ENCODE measurements around the gene CEP350.
"Not testable (repeated sequence)": the region's sequence is repeated elsewhere in the genome, so short reads cannot be mapped to it uniquely, and the experiment has no call there.

Gene CEP350

DNA sequence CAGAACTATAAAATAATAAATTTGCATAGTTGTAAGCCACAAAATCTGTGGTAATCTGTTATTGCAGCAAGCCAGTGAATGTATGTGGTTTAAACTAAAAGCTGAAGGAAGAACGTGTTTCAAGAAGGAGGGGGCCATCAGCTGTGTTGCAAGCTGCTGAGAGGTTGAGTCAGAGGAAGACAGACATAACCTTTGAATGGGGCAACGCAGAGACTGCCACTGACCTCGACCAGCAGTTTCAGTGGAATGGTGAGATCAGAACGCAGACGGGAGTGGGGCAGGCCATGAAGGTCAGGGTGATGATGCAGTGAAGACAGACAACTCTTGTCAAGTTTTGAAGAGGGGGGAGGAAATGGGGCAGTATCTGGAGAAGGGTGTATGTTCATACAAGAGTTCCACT is 176.9 kb downstream of the CEP350 start:
- peak; percentile 38 to 55 for DNase-seq

DNA sequence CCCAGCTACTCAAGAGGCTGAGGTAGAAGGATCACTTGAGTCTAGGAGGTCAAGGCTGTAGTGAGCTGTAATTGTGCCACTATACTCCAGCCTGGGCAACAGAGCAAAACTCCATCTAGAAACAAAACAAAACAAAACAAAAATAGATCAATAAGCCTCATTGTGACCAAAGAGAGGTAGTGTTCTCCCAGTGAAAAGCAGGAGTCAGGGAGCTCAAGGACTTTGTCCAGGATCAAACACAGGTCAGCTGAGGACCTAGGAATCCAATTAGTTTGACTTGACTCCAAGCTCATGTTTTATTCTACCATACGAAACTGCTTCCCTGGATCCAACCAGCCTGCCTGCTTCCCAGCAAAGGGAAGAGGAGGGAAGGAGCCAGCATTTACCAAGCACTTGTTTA is 178.6 kb downstream of the CEP350 start:
- no peak for DNase-seq

DNA sequence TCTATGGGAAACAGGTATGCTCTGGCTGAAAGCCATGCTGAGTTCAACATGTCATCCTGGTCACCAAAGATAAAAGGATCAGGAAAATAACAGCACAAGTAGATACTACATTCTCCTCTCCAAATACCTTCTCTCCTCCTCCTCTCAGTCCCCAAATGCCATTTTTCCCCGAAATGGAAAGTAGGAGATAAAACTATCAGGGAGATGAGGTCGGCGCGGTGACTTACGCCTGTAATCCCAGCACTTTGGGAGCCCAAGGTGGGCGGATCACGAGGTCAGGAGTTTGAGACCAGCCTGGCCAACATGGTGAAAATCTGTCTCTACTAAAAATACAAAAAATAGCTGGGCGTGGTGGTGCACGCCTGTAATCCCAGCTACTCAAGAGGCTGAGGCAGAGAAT is 179.1 kb downstream of the CEP350 start:
- DNase-seq, result not testable (repeated sequence)

DNA sequence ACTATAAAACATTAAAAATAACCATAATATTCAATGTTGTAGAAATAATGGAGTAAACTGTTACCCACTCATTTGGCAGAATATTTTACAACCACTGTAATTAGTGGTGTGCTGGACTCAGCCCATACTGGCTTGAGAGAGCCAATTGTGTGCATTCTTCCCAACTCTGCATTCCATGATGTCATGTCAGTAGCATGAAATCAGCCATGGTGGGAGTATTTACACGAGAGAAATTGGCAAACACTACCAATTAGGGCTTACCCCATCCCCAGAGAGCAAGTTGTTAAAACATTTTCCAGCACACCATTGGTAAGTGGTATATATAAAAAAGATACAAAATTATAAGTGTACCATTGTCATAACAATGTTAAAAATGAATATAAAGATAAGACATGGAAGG is 180.9 kb downstream of the CEP350 start:
- DNase-seq, result no peak

DNA sequence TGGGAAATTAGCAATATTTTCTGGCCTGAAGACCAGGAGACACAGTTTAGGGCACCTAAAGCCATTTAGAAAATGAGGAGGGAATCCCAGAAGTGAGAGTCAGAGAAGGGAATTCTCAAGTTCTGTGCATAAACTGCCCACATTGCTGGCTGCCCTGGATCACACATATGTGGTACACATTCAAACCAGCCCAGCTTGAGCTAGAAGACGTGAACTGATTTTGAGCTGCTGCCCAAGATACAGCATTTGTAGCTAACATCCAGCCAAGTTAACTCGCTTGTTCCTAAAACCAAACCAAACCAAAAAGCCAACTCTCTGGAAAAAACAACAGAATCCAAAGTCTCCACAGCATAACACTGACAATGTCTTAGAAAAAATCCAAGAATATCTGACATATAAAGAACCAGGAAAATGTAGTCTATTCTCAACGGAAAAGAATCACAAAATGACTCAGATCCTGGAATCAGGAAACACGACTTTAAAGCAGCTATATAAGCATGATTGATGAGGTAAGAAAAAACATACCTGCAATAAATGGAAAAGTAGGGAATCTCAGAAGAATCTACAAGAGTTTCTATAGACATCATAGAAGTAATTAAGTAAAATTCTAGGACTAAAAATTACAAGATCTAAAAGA is 181.8 kb downstream of the CEP350 start:
- no peak for DNase-seq

DNA sequence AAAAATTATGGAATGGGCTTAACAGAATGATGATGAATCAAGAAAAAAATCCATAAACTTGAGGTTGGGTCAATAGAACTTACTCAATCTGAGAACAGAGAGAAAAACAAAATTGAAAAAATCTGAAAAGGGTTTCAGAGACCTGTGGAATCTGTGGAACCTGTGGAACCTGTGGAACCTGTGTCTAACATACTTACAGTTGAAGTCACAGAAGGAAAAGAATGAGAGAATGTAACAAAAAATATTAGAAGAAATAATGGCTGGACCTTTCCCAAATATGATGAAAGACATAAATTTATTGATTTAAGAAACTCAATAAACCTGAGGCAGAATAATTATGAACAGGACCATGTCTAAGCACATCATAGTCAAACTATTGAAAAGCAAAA is 182.4 kb downstream of the CEP350 start:
- no peak for DNase-seq

DNA sequence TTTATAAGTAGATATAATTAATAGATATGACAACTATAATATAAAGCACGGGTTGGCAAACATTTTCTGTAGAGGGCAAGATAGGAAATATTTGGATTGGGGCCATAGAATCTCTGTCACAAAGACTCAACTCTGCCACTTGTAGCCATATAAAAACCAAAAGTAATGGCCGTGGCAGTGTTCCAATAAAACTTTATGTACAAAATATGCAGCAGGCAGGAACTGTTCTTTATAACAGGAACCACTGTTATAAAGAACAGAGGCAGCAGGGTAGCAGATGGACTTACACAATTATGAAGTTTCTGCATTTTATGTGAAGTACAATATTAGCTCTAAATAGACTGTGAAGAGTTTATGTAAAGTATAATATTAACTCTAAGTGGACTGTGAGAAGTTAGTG is 183.2 kb downstream of the CEP350 start:
- no peak for DNase-seq

DNA sequence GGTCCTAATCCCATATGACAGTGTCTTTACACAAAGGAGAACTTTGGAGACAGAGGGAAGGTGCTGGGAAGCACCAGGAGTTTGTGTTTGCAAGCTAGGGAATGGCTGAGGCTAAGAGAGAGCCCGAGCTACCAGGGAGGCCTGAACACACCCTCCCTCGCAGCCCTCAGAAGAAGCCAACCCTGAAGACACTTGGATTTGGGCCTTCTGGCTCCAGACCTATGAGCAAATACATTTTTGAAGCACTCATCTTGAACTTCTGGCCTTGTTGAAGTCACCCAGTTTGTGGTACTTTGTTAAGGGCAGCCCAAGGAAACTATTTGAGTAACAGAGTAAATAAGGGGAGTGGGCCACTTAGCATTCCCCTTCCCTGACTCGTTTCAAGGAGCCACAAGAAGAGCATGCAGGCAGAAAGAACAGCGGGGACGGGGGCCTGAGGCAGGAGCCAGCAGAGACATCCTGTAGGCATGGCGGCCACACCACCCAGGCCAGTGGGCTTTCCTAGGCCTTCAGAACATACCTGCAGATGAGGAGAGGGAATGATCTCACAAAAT is 186.8 kb downstream of the CEP350 start:
- no peak for DNase-seq

DNA sequence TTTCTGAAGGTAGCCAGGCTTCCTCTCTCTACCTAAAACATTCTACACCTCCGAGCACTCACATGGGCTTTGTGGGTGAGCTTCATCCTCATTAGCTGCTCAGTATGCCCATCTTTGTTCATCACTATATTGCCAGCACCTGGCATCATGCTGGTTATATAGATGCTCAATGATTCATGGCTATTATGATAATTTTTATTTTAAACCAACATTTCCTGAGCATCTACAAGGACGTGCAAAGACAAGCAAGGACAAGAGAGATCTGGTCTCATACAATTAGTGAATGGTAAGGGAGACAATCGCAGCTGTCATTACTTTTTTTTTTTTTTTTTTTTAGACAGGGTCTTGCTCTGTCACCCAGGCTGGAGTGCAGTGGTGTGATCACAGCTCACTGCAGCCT is 188.7 kb downstream of the CEP350 start:
- no peak for DNase-seq

DNA sequence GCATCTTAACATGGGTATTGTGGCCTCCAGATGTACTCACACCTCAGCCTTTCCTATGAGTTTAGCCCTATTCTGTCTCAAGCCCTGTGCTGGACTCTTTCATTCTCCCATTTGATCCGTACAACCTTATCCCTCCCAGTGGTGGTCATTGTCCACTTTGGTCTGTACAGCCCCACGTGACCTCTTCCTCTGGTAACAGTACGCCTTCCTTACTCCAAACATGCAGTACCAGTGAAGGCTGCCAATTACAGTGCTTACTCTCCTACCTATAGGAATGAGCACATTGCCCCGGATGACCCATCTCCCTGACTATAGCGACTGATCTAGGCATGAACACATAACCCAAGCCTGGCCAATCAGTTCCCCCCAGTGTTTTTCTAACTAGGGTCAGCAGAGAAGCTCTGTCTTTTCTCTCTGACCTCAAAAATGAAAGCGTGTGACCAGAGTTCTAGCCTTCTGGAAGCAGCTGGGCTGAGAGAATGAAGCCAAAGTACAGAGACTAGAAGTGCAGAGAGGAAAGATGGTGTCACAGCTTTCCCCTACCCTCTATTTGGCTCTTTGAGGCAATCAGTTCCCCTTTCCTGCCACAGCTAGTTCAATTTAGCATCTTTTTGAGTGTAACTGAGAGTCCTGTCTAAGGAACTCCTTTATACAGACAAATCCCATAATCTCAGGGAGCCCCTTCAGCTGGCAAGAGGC is 190.2 kb downstream of the CEP350 start:
- no peak for DNase-seq

DNA sequence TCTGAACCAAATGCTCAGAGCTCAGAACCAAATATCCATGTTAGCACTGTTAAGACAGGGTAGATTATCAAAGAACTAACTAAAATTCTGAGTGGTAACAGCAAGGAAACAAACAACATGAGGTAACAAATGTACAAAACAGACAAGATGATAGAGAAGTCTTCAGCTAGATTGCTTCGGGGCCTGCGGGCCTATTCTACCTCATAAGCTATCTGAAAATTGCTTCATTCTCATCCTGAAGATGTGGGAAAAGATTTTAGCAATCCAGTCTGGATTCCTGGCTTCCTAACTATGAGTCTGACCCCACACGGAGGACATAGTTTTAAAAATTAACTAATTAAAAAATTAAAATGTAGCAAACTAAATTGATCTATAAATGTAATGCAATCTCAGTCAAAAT is 190.8 kb downstream of the CEP350 start:
- DNase-seq, result no peak

DNA sequence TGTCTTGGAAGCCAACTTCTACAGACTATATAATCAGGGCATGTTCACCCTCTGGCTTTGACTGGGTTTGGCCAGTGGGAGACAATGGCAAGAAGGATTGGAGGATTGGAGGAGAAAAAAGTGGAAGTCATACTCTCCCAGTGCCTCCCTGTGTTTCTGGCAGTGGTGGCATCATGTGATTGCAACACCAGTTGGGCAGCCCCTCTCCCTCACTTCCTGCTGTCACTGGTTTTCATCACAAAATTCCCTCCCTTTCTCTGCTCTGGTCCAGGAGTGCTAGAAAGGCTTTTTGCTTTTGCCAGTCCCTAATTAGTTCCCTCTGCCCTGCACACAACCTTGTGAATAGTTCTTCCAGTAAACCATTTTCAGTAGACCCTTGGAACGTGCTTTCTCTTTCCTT is 196.4 kb downstream of the CEP350 start:
- DNase-seq, result no peak

DNA sequence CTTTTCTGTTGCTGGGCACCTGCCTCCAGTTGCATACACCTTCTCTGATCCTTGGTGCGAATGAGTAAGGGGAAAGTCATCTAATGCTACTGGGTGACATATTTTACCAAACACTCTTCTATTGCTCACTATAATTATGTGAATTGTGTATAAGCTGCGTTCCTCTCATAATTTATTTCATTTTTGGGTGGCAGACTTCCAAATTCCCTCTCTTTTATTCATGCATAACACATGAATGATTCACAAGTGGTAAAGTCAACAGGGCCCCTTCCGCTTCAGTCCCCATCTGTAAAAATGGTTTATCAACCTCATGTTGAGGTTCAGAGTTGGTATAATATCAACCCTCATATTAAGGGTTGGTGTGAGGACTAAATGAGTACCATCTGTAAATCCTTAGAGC is 196.9 kb downstream of the CEP350 start:
- DNase-seq, result no peak

DNA sequence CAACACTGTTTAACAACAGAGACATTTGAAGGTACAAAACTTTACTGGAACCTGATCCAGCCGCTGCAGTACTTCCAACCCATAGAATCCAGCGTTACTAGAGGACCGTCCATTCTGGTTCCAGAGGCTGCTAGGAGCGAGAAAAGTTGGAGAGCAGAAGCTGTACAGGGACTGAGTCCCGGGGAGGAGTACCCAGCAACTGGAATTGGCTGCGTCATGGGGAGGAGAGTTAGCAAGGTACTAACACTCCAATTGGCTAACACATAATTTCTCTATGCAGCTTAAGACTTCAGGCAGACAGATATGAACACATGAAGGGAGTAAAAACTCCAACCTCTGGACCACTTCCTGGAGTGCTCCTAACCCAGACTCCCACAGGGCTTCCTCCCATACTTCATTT is 198.0 kb downstream of the CEP350 start:
- no peak for DNase-seq

DNA sequence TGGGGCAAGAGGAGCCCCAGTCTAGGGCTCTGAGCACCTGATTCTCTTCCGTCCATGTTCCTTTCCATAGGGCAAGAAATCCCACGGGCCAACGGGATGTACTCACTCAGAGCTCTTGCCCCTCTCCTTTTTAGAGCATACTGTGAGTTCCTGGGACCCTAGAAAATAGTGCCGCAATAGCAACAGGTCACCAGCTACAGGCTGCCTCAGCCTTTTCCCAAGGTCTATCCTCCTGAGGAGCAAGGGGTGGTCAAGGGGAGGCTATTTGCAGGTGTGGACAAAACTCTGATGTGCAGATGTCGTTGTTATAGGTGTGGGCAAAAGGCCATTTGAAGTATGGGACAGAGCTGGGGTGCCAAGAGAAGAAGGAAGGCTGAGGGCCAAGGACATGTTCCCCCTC is 198.4 kb downstream of the CEP350 start:
- no peak for DNase-seq

DNA sequence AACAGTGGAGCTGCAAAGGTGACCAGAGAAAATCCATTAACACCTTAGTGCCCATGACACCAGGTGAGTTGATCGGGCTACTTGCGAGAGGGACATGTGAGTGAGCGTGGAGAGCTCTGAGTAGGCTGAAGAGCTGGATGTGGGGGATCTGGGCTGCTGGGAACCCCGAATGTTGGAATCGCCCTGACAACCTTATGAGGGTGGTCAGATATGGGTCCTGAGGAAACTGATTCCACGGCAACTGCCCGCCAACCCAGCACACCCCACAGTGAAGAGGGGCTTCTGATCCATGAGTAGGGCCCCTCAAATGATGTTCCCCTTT is 199.4 kb downstream of the CEP350 start:
- peak in 1 of 2 experiments; percentile 28 for DNase-seq

DNA sequence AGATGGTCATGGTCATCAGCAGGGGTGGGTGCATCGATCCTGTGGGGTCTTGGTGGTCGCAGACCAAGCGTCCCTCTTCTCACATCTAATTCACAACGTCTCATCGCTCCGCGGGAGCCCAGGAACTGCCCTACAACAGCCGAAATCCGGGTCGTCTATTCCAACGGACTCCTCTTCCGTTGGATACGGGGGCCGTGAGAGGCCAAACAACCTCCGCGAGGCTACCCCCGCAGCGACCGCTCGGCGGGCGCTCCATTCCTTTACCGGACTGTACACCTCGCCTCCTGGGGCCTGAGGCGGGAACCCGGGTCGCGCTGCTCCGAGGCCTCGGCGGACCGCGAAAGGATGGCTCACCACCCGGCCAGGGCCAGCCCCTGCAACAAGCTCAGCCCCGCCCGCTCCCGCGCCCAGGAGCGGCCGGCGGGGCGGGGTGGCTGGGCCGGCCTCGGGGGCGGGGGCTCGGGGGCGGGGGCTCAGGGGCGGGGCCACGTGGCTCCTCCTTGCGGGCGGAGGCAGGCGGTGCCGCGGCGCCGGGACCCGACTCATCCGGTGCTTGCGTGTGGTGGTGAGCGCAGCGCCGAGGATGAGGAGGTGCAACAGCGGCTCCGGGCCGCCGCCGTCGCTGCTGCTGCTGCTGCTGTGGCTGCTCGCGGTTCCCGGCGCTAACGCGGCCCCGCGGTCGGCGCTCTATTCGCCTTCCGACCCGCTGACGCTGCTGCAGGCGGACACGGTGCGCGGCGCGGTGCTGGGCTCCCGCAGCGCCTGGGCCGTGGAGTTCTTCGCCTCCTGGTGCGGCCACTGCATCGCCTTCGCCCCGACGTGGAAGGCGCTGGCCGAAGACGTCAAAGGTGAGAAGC is 199.9 kb downstream of the CEP350 start, which contains the start of gene QSOX1:
TSS of gene QSOX1 (plus strand) at position 545 of the 857 bp plus-strand sequence. CDS start at position 584, 39 bp downstream.
- peak; percentile 89 to 93 for DNase-seq

DNA sequence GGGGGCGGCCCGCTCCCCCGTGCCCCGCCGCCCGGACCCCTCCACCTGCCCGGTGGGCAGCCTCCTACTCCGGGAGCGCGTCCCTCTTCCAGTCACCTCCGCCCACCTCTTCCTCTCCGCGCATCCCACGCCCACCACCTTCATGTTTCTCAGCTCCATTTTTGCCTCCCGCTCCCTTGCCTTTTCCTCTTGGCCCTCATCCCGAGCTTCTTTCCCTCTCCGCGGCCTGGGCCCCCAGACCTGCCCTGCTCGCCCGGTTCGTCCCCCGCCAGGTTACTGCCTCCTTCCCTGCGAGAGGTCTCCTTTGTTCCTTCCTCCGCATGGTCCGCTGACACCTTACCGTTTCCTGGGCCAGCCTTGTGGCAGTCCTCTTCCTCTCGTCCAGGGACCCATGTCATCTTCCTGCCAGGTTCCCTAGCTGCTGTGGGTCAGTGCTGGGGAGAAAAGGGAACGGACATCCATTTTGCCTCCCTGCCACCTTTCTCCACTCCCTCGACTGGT is 200.6 kb downstream of the CEP350 start:
- peak in 1 of 2 experiments; percentile 51 for DNase-seq

DNA sequence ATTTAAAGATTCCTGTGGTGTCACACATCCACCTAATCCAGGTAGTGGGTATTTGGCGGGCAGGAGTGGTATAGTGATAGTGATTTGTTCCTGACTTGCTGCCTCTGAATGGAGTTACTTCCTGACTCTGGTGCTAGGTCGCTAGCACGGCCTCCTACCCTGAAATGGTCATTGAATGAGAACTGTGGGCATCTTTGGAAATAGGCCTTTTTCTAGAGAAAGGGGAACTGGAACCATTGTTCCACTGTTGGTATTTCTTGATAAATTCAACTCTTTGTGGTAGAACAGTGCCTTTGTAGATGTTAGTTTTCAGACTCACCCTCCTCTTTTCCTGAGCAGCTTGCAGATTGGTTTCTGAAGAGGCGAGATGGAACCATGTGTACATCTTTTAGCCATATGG is 201.6 kb downstream of the CEP350 start:
- no peak for DNase-seq

DNA sequence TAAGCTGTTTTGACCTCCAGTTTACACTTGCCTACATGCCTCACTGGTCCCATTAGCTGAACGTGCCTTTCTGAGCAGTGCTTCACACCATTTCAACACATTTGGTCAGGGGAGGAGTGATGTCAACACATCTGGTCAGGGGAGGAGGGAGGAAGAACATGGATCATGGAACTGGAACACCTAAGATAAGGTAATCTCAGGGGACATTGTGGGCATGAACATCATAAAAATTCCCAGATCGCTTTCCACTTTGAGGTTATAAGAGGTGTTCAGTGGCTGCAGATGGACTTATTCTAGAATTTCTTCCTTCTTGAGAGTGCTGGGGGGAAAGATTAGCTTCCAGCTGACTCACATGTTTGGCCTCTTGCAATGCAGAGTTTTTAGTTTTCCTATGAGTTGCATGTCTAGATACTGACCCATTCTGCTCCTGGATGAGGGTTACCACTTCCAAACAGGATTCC is 202.1 kb downstream of the CEP350 start:
- DNase-seq, result no peak

DNA sequence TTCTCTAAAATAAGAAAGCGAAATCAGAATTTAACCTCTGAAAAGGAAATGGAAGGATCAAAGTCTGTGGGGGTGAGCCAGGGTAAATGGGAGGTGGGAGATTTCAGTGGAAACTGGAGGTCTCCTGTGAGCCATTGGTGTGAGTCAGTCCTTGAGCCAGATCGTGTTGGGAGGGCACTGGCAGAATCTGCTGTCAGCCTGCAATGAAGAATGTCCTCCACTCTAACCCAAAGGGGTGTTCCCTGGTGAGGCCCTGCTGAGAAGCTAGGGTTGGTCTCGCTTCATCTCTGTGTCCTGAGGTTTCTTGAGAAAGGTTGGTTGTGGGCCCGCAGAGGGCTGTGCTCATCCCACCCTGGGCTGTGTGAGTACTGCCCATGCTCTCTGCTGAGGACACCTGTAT is 202.5 kb downstream of the CEP350 start:
- no peak for DNase-seq

DNA sequence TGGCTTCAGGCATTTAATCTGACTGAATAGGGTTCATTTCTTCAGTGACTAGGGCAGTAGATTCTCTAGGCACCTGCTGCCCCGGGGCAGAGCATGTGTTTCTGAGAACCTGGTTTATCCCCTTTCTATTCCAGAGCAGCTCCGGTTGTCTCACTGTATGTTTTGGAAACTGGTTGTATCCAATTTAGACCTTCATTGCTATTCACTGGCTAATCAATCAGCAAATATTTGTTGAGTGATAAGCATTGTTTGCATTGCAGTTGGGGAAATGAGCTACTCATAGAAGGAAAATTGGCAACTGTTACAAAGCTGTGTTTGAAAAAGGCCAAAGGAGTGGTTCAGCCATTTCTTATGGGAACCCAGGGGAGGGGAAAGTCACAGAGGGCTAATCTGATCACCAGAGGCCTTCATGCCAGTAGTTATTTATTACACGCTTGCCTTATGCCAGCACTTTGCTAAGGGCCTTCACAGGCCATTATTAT is 203.0 kb downstream of the CEP350 start:
- DNase-seq, result no peak
